ENCODE results near the gene UTP25.

UTP25 gene

DNA sequence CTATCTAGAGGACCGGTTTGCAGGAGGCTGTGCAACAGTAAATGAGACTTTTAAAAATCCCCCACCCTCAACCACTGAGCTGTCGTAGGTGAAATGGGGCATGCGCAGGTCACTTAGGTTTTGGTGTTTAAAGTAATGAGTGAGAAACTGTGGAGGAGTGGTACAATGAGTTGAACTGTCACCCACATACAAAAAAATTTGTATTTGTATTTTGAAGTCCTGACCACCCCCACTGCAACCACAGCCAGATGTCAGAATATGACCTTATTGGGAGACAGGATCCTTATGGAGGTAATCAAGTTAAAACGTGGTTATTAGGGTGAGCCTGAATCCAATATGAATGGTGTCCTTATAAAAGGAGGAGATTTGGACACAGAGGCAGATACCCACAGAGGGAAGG, 20.3 kb upstream of the UTP25 start:
- DNase-seq, result no peak

DNA sequence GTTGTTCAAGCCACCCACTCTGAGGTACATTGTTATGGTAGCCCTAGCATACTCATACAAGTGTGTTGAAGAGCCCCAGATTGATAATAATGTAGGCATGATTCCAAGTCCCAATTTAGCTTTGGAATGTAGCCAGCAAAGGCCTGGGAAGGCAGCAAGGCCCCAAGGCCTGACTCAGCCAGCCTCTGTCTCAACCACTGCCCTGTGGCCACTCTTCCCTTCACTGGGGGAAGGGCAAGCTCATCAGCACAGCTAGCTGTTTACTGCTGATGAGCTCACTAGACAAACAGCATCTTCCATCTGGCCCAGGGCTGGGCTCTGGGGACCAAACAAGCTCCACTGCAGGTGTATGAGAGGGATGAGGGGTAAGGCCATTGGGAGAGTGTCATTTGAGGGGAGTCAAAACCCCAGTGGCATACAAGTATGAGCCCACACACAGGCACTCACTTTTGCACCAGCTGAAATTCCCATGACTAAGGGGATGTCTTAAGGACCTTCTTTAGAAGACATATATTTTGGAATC, 19.7 kb upstream of the UTP25 start:
- DNase-seq, result no peak

DNA sequence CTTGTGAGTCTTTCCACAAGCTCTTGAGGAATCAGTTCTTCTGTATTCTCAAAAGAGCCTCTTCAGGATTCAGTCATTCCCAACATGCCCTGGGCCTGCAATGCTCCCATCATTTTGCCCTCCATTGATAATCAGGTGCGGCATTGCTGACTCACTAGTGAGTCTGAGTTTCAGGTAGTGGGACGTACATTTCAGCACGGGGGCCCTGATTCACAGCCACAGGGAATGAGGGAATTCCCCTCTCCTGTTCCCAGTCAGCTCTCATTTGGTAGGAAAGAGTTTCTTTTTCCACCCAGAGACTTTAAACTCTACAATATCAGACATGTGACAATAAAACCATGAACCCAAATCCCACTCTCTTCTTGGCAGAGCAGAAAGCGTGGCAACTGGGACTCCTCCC, 18.2 kb upstream of the UTP25 start:
- no peak for DNase-seq

DNA sequence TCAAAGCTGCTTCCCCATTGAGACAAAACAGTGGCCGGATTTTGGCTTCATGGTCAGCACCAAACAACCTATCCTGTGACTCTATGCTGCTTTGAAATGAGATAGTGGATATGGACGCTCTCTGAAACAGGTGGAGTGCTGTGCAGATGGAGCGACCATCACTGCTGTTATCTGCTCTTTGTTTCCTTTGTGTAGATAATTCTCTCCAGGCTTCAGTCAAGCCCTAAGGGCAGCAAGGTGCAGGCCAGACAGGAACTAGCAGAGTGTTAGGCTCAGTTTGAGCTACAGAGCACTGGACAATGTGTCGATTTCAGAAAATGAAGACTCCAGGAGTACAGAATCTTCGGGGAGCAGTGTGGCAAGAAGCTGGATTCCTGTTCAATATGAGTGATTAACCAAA, 17.0 kb upstream of the UTP25 start:
- DNase-seq, result no peak

DNA sequence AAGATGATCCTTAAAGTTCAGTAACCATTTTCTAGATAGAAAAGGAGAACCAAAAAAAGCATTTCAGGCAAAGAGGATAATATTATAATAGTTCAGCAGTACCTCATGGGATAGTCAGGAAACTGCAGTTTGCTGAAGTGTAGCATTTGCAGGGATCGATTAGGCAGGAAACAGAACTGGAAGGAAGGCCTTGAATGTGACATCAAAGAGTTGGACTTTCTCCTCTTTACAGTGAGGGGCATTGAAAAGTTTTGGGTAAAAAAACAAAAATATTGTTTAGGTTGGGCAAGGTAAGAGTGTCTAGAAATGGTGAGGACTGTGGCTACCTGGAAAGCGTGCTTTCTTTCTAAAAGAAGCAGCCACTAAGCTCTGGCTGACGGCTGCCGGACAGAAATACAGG, 13.9 kb upstream of the UTP25 start:
- DNase-seq, result no peak

DNA sequence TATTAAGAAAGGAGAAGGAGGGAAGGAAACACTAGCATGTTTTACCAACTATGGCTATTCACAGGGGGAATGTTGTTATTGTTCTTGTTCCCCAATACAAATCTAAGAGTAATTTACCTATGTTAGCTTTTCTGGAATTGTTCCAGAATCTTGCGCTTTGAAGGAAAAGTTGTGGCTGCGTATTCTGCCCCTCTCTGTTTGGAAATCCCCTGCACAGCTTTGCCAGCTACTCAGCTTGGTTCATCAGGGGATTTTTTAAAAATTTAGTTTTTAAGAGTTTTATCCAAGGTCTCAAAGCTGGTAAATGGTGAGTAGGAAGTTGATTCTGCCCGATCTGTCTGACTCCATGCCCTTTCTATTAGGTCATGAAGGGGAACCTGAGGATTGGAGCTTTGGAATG, 12.3 kb upstream of the UTP25 start:
- DNase-seq, result peak in 1 of 2 donors; percentile 4

DNA sequence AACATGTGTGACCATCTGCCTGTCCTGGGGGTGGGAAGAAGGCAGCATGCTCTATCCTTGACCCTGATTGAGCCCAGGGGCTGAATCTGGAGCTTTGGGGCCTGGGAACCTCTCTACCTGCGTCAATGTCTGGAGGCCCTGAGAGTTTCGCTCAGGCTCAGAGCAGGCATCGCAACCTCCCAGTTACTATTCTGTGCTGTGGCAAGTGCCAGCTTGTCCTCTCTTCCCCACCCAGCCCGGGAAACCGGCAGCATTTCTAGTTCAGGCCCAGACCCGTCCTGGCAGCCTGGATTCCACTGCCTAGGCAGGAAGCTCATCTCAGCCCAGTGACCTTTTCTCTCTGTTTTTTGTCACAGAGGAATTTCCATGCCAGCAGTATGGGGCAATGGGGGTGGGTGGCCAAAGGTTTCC, 11.8 kb upstream of the UTP25 start:
- no peak for DNase-seq

DNA sequence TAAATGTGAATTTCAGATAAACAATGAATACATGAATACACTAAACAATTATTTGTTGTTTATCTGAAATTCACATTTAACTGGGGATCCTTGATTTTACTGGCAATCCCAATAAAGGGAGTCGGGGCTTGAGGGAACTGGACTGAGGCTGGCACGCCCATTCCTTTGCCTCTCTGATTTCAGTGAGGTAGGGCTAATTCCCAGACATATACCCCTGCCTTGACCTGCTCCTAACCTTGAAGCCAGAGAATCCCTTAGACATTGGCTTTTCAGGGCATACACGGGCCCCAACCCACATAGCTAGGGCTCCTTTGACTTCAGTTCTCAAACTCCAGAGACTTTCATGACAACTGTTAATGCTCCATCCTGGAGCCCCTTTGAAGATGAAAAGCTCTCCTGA, 10.8 kb upstream of the UTP25 start:
- no peak for DNase-seq

DNA sequence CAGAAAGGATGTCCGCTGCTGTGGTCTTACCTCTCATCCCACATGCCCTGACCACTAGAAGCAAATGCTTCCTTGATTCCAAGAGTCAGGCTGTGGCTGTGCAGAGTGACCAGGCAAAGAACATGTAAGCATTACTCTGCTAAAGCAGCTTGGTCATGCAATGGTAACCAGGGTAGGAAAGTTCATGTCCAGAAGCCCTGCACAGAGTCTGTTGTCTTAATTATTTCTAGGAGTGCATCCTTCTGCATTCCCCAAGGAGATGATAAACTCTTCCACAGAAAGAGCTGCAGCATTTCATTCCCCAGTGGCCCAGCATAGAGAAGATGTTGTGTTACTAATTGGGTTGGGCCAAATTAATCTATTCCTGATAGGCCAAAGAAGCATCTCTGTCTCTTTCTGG, 10.1 kb upstream of the UTP25 start:
- DNase-seq, result no peak

DNA sequence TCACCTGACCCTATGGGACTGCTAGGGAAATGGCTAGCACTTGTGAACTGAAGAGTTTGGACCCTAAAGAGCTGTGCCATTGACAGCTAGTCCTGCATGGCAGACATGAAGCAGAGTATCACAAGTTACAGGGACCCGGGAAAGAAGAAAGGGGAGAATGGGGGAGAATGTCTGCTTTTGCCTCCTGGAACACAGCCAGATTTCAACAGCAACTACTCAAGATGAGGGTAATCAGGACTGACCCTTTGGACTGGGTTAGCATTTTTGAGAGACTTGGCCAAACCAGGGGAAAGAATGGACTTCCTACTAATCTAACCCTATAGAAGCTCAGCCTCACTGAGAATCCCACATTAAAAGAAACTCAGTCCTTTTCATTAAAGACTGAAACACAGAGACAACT, 8.7 kb upstream of the UTP25 start:
- DNase-seq, result no peak

DNA sequence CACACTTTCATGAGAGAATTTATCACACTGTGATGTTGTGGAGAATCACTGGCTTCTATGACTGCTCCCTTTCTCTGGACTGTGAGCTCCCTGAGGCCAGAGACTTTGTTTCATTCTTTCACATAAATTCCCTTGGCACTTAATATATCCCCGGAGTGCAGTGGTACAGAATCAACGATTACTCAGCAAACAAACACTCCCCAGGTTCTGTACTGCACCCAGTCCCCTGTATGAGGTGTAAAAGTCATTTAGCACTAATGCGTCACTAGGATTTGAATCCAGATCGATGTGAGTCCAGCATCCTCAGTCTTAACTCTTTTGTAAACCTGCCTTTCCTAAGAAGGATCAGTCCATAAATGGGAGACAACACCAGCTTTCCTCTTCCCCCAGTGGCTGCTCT, 6.8 kb upstream of the UTP25 start:
- no peak for DNase-seq

DNA sequence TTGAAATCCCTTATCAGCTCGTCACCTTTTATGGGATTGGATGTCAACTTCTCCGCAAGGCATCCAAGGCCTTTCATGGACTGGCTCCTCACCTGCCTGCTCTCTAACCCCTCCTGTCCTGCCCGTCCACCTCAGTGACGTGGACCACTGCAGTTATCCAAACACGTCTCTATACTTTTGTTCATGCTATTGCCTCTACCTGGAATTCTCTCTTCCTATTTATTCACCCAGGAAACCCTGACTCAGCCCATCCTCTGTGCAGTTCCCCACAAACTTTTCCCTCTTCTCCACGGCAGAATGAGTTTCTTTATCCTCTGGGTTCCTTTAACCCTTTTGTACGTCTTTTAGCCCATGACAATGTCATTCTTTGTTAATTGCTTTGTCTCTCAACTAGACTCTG, 5.1 kb upstream of the UTP25 start:
- no peak for DNase-seq

DNA sequence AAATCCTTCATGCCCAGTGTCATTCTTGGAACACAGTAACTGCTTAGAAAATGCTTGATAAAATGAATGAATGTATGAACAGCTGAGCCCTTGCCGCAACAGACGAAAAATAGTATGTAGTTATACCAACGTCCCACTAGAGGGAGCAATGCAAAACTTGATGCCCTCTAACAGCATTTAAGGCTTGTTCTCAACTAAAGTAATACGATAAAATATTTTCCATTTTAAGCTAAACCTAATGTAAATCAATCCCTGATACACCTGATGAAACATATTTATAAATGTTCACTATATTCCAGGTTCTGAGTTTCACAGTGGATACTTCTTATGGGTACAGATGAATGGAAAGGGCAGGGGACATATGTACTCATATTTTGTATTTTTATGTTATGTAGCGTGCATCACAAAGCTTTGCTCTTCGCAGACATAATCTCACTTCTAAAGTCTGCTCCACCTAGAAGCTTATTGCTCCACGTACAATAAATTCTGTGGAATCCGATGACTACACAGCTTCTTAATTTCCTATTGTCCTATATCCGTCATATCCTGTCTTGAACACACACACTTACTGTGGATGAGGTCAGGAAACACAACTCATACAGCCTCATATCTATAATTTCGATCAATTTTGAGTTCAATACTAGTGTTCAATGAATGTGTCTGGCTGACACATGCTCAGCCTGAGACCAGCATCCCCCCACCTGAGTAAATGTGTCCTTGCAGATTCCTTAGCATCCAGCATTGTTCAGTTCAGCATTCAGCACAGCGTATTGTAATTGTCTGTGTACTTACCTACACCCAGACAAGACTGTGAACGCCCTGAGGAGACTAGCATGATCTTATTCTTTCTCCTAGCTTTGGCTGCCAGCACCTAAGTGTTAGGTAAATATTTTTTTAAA, 4.4 kb upstream of the UTP25 start:
- peak; percentile 17 to 62 for DNase-seq

DNA sequence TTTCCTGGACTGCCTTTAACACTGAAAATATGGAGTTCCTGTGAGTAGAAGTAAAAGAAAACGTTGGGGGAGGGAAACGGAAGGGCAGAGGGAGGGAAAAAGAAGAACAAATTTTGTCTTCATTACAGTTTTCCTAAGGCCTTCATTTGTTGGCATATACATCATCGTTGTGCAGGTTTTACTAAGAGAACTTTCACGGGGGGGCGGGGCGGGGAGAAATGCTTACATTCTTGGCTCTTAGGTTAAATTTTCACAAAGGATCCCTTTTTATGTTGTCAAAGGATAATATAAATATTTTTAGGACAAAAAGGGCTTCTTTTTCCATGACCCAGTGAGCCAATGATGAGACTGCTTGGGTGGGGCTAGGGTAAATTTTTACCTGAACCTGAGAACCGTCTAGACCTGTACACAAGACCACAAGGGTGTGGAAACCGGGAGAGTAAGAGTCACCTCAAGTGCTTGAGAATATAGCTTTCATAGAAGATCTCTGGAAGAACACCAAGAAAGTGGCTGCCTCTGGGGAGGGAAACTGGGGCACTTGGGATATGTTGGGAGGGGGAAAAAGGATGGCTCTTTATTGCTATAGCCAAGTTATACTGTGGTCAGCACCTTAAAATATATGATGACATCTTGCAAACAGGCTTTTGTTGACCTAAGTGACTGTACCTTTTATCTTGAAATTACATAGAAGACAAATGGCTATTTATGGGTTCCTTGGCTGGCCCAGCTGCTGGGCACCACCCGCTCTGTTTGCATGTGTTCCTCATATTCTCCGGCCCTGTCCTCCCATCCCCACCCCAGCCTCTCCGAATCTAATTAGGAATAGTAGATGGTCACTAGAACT, 2.0 kb upstream of the UTP25 start:
- no peak for DNase-seq

DNA sequence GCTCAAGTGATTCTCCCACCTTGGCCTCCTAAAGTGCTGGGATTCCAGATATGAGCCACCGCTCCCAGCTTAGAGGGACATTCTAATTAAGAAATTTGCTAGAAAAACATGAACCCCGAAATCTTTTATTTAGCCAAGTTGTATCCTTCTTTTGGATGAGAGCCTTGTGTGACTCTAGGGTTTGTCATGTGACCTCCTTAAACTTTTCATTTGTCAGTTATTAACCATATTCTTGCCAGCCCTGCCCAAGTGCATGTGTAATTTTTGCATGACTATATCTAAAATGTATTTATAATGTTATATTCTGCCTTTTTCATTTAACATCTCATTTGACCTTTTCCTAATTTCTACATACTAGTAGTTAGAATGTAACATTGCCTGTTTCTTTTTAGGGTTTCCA, 1.9 kb downstream of the UTP25 start:
- no peak for DNase-seq

DNA sequence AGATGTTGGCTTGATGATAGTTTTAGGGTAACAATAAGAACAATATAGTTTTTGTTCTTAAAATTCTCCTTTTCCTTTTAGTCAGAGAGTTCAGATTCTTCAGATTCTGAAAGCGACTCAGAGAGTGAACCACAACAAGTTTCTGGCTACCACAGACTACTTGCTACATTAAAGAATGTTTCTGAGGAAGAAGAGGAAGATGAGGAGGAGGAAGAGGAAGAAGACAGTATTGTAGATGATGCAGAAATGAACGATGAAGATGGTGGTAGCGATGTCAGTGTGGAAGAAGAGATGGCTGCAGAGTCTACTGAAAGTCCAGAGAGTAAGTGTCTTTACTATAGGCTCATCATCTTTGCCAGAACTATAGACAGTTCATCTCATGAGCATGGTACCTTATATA, 3.0 kb downstream of the UTP25 start:
- no peak for DNase-seq

DNA sequence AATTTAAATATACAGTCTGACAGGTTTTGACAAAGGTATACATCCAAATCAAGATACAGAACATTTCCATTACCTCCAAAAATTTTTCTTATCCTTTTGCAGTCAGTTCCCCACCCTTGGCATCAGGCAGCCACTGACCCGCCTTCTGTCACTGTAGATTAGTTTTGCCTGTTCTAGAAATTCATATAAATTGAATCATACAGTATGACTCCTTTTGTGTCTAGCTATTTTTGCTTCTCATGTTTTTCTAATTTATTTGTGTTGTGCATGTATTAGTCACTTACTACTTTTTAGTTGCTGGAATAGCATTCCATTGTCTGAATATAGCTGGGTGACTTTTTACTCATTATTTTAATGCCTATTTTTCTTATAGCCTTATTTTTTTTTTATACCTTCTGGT, 3.8 kb downstream of the UTP25 start:
- no peak for DNase-seq

DNA sequence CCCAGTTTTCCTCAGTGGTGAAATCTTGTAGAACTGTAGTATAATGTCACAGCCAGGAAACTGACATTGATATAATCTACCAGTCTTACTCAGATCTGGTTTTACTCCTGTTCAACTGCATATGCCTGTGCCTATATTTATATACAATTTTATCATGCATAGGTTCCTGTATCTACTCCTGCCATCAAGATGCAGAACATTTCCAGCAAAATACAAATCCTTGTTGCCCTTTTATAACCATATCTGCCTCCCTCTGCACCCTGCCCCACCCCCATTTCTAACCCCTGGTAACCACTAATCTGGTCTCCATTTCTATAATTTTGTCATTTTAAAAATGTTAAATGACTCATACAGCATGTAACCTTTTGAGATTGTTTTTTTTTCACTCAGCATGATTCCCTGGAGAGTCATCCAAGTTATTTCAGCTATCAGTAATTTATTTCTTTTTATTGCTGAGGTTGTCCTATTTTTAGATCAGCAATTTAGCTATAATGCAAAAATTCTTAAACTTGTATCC, 8.1 kb downstream of the UTP25 start:
- no peak for DNase-seq

DNA sequence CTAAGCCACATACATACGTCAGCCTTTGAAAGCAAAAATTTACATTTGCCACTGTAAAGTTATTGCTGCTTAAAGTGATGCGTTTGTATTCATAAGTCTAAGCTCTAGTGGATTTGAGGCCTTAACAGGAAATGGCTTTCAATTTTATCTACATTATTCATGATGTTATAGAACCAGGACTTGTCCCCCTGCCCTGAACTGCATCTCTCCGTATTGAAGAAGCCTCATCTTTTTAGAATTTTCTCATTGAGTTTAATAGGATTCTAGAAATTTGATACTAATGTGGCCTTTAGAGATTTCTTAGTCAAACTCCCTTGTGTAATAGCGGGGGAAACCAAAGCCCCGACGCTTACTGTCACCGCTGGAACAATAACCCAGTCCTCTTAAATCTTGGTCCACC, 9.9 kb downstream of the UTP25 start:
- no peak for DNase-seq

DNA sequence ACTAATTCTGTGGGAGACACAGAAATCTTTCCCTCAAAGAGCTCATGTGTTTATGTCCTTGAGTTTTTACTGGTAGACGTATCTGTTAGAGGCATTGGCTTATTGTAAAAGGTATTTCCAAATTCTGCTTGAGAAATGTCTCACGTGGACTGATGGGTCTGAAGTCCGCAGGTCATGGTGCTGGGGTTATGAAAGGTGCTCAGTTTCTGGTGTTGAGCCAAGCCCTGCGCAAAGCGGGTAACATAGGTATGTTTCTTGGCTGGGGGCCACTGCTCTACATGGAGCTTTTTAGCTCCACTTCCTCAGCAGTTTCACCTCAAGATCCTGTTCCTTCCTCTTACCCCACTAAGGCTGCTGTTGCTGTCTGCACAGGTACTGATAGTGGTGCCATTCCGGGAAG, 10.8 kb downstream of the UTP25 start:
- no peak for DNase-seq

DNA sequence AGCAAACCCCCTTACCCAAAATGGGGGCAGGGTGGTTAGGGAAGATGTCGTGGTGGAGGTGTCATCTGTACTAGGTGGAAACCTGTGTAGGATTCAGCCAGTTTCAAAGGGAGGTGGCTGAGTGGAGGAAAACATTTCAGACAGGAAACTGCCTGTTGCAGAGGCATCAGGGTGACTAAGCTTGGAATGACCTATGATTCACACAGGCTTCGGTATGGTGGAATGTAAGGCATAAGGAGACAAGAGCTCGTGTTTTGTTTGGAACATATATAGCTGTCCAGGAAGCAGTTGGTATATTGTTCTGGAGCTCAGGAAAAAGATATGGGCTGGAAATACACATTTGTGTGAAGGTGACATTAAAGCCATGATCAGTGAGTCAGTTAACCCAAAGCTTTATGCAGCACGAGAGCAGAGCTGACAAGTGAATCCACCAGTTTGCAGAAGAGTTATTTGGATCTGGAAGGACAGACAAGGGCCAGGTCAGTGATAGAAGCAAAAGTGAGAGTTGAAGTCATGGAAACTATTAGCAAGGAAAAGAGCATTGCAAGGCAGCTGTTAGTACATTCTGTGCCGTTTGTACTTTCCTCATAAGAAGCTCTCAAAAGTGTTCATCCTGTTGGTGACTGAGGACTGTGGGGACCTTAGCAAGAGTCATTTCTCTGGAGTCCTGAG, 12.2 kb downstream of the UTP25 start:
- DNase-seq, result no peak

DNA sequence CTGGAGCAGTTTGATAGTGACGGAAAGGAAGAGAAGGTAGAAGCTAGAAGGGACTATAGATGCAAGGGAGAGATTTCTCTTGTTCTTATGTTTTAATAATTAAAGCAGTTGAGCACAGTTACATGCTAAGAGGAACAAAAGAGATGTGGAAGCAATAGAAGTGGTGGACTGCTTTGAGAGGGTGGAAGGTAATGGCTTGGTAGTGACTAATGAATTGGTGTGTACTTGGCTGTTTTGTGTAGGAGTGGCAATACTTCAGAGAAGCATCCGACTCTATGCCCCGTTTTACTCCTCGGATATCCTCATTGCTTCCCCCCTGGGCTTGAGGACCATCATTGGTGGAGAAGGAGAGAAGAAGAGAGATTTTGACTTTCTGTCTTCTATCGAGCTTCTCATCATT, 12.8 kb downstream of the UTP25 start:
- DNase-seq, result no peak
